Keratinocyte (primary cell): ENCODE measurements around the gene CREB5. TPM values are rescaled to one million over a fixed set of nuclear protein-coding genes. Genes with fewer than 3 reads are reported as not detected.

Experiments
- DNase-seq: peaks from one replicate; pipeline ENCODE4 v3.0.0-alpha.2; 2011; ENCODE audit warnings: low read depth, missing footprints, low spot score
- FAIRE-seq: peaks from 2 replicates; lab custom pipeline; 2011; peaks lifted over from hg19 to GRCh38; lab: Jason Lieb, UNC
- H2AFZ ChIP-seq: 2 replicates; pipeline ENCODE4 v1.6.0; 2012; ENCODE audit warnings: low read length, control low read depth, inconsistent platforms; ENCODE audit not compliant: control insufficient read depth
- H3K27ac ChIP-seq: 2 replicates; pipeline ENCODE4 v1.5.1; 2011; ENCODE audit warnings: low read length; ENCODE audit not compliant: control insufficient read depth, insufficient read depth
- H3K27me3 ChIP-seq: 3 replicates; pipeline ENCODE4 v1.6.0; 2011; ENCODE audit warnings: low read length; ENCODE audit not compliant: control insufficient read depth, insufficient read depth; ENCODE audit errors: extremely low read depth
- H3K36me3 ChIP-seq, 2 experiments: 2 replicates in 1 of 2; 3 replicates in 1 of 2; pipeline ENCODE4 v1.5.1; 2011; ENCODE audit warnings: low read length in 2 of 2, mild to moderate bottlenecking in 1 of 2; ENCODE audit not compliant: control insufficient read depth in 2 of 2, insufficient read depth in 2 of 2; ENCODE audit errors: extremely low read depth in 1 of 2
- H3K4me1 ChIP-seq: 3 replicates; pipeline ENCODE4 v1.5.1; 2011; ENCODE audit warnings: low read length; ENCODE audit not compliant: control insufficient read depth, insufficient read depth; ENCODE audit errors: extremely low read depth
- H3K4me2 ChIP-seq: 3 replicates; pipeline ENCODE4 v1.6.0; 2011; ENCODE audit warnings: low read depth, low read length; ENCODE audit not compliant: control insufficient read depth, insufficient read depth; ENCODE audit errors: extremely low read depth
- H3K4me3 ChIP-seq, 3 experiments: fragments of 200-600 bp in 1 of 3; sonication (generic) in 1 of 3; 2 replicates in 2 of 3; 3 replicates in 1 of 3; pipeline ENCODE4 v1.5.1; 2011 to 2016; ENCODE audit warnings: low read length in 3 of 3, mild to moderate bottlenecking in 3 of 3, control low read depth in 2 of 3, inconsistent platforms in 1 of 3, low read depth in 1 of 3, mixed read lengths in 1 of 3, mixed run types in 1 of 3, moderate library complexity in 1 of 3; ENCODE audit not compliant: control insufficient read depth in 2 of 3, insufficient read depth in 2 of 3; ENCODE audit errors: extremely low read depth in 1 of 3
- H3K79me2 ChIP-seq: 2 replicates; pipeline ENCODE4 v1.6.0; 2012; ENCODE audit warnings: low read length; ENCODE audit not compliant: control insufficient read depth, insufficient read depth
- H3K9ac ChIP-seq: 3 replicates; pipeline ENCODE4 v1.6.0; 2011; ENCODE audit warnings: low read length; ENCODE audit not compliant: control insufficient read depth, insufficient read depth; ENCODE audit errors: extremely low read depth
- H3K9me1 ChIP-seq: 3 replicates; pipeline ENCODE4 v1.6.0; 2011; ENCODE audit warnings: low read length; ENCODE audit not compliant: control insufficient read depth, insufficient read depth; ENCODE audit errors: extremely low read depth
- H3K9me3 ChIP-seq: 2 replicates; pipeline ENCODE4 v1.5.1; 2012; ENCODE audit warnings: low read depth, low read length; ENCODE audit not compliant: control insufficient read depth
- H4K20me1 ChIP-seq: 3 replicates; pipeline ENCODE4 v1.6.0; 2011; ENCODE audit warnings: low read length; ENCODE audit not compliant: control insufficient read depth, insufficient read depth; ENCODE audit errors: extremely low read depth
- CTCF ChIP-seq, 3 experiments: IDR thresholded peaks in 1 of 3; conservative IDR thresholded peaks in 1 of 3; optimal IDR thresholded peaks in 1 of 3; 2 replicates in 2 of 3; 3 replicates in 1 of 3; pipeline versions ENCODE3 to v1.5.1; 2011; ENCODE audit warnings: low read length in 3 of 3, mild to moderate bottlenecking in 3 of 3, moderate library complexity in 2 of 3, control low read depth in 1 of 3, inconsistent platforms in 1 of 3; ENCODE audit not compliant: insufficient read depth in 2 of 3; ENCODE audit errors: extremely low read depth in 1 of 3
- EZH2 ChIP-seq: IDR thresholded peaks from one replicate; pipeline ENCODE4 v1.6.1; 2012; ENCODE audit warnings: inconsistent platforms, mild to moderate bottlenecking, low read length, moderate library complexity
- dilution Hi-C: fragments of 300-500 bp; cut with MboI; formaldehyde crosslinking; loops from one replicate; pipeline ENCODE4 v1.7.0; 2020; ENCODE audit warnings: low sequenced_read_pairs; ENCODE audit not compliant: extremely low pct_ligation_motif_present
- polyA plus RNA-seq, 5 experiments: library from polyadenylated mRNA; depleted of rRNA in 3 of 5; stranded (reverse) in 3 of 5; stranded (forward) in 1 of 5; unstranded in 1 of 5; fragments of >200 nt; gene quantifications; 1 replicate in 1 of 5; 2 replicates in 3 of 5; 3 replicates in 1 of 5; pipeline versions ENCODE4 v1.2.1 to v1.2.3, GENCODE V29; 2011 to 2012; ENCODE audit warnings: missing spikeins in 2 of 5, low read depth in 1 of 5, low replicate concordance in 1 of 5

The CREB5 gene
- polyA plus RNA-seq, 1 donor (not counting 4 experiments of a cell fraction or from before 2014, with no cell fraction given), result 7.9 TPM

GRCh38 chr7:28587211-28587610 lies 174.9 kb downstream of the CREB5 start:
- Histone ChIP-seq H3K4me1 (peaks cover 4% of the 10 kb centered on the region), H2AFZ (no peak overlapping the region), H3K9ac (no peak overlapping the region), H3K27me3 (no peaks in the 10 kb centered on the region), H3K9me1 (no peaks in the 10 kb centered on the region), H3K4me2 (no peak overlapping the region), H3K27ac (no peak overlapping the region), H3K79me2 (no peaks in the 10 kb centered on the region), H3K36me3 (no peaks in the 10 kb centered on the region), H3K4me3 (no peak overlapping the region), H3K9me3 (no peaks in the 10 kb centered on the region), H4K20me1 (no peaks in the 10 kb centered on the region)
- FAIRE-seq (peak; percentile 85), DNase-seq (no peak)
- dilution Hi-C loops, result no loop called here
- TF ChIP-seq EZH2 (no peak), CTCF (optimal IDR thresholded peaks at IDR 0.05 in 1 of 3, IDR thresholded peaks at IDR 0.05 in 1 of 3, conservative IDR thresholded peaks at IDR 0.05 in 1 of 3; ENCODE audit: extremely low read depth in 1 of 3, insufficient read depth in 2 of 3, low read length in 3 of 3) (no peak)

GRCh38 chr7:28588602-28589001 lies 176.3 kb downstream of the CREB5 start:
- Histone ChIP-seq H3K4me2 (no peak overlapping the region), H3K79me2 (no peaks in the 10 kb centered on the region), H2AFZ (no peak overlapping the region), H3K27ac (no peak overlapping the region), H3K4me1 (peaks cover 4% of the 10 kb centered on the region), H3K27me3 (no peaks in the 10 kb centered on the region), H4K20me1 (no peaks in the 10 kb centered on the region), H3K9me1 (no peaks in the 10 kb centered on the region), H3K9ac (no peak overlapping the region), H3K9me3 (no peaks in the 10 kb centered on the region), H3K4me3 (no peak overlapping the region), H3K36me3 (no peaks in the 10 kb centered on the region)
- dilution Hi-C loops, result no loop called here
- FAIRE-seq (no peak), DNase-seq (no peak)
- no peak for TF ChIP-seq EZH2
- TF ChIP-seq CTCF (optimal IDR thresholded peaks at IDR 0.05 in 1 of 3, IDR thresholded peaks at IDR 0.05 in 1 of 3, conservative IDR thresholded peaks at IDR 0.05 in 1 of 3; ENCODE audit: extremely low read depth in 1 of 3, insufficient read depth in 2 of 3, low read length in 3 of 3), result no peak
